ENCODE results near the gene ZRANB3.
"Not testable (repeated sequence)": the region's sequence is repeated elsewhere in the genome, so short reads cannot be mapped to it uniquely, and the experiment has no call there.

Gene ZRANB3

DNA sequence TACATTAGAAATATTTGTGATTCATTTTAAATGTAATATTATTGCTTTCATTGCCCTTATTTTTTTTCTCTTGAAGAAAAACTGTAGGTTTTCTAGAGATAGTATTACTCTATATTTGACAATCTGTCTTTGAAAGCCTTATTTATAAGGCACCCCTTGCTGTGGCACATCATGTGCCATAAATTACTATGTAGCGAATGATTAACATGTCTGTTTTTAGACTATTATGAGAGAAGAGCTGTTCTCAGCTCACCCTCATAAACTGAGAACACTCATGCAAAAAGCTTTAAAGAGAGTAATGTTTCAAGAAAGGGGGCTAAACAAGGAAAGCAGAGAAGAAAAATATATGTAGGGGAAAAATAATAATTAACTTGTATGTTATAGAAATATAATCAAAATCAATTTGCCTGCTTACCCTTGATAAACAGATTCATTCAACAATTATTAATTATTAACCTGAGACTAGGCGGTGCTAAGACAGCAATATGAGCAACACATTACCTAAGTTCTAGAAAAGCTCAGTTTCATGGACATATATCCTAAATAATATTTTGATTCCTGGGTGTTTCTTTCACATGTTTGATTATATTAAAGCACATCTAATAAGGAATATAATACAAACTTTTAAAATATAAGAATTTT, 409.9 kb downstream of the ZRANB3 start:
- no peak for DNase-seq

GRCh38 chr2:135119582-135119981, 411.4 kb downstream of the ZRANB3 start:
- DNase-seq = no peak

DNA sequence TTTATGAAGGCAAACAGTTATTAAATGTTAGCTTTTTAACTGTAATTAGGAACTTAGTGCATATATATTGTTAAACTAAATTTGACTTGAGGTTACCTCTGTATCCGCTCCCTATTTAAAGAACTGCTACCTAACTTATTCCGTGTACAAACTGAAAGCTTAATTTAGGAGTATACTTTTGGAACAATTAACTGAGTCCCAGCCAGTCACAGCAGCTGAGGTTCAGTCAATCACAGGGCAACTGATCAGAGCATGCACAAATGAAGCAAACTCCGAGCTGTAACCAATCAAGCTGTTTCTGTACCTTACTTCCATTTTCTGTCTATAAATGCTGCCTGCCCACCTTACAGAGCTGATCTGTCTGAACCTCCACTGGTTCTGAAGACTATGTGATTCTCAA, 417.7 kb downstream of the ZRANB3 start:
- no peak for DNase-seq

- not testable (repeated sequence) for DNase-seq
These were observed 425.3 kb downstream of the ZRANB3 start for GRCh38 chr2:135105513-135106316.

DNA sequence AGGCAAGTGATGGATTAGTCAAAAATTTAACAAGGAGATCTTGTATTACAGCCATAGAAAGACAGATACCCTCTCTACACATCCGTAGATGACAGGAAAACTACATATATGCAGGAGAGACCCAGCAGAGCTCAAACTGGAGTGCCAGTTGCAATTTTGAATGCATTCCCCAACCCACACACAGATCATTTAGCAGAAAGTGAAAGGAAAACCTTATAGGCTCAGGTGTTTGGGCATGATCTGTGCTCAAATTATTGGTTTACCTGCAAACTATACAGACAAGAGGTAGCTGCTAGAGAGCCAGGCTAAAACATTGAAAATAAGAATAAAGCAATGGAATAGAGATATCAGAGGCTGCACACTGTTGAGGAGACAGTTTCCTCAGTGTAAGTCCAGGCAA, 427.2 kb downstream of the ZRANB3 start:
- DNase-seq = no peak

GRCh38 chr2:135099802-135100483, 431.1 kb downstream of the ZRANB3 start:
- no peak for DNase-seq

DNA sequence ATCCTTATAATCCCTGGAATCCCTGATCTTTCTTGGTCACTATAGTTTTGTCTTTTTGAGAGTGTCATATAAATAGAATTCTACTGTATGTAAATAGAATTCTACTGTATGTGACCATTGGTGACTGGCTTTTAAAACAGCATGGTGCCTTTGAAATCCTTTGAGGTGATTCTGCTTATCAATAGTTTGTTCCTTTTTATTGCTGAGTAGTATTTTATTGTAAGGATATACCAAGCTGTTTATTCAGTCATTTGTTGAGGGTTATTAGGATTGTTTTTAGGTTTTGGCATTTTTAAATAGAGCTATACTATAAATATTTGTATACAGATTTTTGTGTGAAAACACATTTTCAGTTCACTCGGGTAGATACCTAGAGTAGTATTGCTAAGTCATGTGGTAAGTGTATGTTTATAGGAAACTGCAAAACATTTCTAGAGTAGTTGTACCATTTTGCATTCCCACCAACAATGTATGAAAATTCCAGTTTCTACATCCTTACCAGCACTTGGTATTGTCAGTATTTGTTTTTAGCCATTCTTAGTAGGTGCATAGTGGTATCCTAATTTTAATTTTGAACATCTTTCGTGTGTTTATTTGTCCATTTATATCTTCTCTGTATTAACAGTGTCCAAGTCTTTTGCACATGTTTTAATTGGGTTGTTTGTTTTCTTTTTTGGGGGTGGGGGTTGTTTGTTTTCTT, 433.3 kb downstream of the ZRANB3 start:
- no peak for DNase-seq

DNA sequence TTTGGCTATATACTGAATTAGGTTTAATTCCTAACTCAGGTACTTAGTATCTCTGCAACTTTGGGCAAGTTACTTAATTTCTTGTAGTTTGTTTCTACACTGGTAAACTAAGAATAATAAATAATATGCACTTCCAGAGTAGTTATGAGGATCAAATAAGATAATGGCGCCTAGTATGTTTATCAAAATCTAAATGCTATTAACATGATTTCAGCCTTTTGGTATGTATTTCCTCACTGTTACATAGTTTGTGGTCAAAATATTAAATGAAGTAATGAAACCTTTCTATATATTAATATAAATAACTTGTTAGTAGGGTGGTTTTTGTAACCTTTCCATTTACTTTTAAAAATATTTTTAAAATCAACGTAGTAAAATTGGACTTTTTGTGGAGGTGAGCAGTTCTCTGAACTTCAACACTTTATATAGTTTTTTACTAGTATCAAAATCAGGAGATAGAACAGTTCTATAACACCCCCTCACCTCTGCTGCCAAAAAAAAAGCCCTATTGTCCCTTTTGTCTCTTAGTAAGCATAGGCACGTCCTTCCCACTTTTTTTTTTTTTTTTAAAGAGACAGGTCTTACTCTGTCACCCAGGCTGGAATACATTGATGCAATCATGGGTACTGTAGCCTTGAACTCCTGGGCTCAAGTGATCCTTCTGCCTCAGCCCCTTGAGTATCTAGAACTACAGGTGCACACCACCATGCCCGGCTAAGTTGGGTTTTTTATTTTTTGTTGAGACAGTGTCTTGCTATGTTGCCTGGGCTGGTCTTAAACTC, 434.2 kb downstream of the ZRANB3 start:
- DNase-seq = no peak

DNA sequence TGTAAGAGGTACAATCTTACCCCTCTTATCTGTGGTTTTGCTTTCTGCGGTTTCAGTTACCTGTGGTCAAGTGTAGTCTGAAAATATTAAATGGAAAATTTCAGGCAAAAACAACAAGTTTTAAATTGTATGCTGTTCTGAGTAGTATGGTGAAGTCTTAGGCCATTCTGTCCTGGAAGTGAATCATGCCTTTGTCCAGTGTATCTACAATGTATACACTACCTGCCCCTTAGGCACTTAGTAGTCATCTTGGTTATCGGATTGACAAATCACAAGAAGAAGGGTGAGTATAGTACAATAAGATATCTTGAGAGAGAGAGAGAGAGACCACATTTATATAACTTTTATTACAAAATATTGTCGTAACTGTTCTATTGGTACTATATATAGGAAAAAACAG, 435.4 kb downstream of the ZRANB3 start:
- no peak for DNase-seq

DNA sequence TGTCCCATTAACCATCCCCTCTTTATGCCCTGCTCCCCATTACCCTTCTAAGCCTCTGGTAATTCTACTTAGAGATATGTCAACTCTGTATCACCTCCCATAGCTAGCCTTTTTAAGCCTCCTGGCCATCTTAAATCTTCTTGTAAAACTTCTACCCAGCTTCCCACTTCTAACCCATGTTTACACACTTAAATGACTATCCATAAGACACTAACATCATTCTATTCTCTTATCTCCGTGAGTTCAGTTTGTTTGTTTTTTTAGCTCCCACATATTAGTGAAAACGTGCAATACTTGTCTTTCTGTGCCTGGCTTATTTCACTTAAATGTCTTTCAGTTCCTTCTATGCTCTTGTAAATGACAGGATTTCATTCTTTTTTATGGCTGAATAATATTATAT, 436.5 kb downstream of the ZRANB3 start:
- DNase-seq = no peak

DNA sequence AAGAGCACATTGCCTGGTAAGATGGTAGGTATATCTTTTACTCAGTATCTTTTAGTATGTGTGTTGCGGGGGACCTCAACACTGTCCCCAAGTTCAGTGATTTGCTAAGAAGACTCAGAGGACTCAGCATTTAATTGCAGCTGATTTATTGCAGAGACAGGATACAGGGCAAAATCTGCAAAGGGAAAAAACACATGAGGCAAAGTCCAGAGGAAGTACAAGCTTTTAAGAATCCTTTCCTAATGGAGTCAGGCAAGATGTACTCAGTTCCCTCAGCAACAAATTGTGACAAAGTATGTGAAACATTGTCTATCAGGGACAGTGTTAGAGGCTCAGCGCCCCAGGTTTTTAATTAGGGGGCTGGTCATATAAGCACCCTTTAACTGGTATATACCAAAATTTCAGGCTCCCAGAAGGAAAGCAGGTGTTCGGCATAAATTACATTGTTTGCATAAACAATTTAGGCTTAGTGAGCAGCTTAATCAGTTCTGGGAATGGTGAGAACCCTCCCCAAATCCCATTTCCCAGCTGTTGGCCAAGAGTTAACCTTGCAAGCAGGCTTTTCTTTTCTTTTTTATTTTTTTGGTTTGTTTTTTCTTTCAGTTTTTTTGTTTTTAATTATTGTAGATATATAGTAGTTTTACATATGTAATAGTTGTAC, 437.2 kb downstream of the ZRANB3 start:
- DNase-seq = no peak

- DNase-seq = no peak
These were observed 437.8 kb downstream of the ZRANB3 start for GRCh38 chr2:135093193-135093592.

DNA sequence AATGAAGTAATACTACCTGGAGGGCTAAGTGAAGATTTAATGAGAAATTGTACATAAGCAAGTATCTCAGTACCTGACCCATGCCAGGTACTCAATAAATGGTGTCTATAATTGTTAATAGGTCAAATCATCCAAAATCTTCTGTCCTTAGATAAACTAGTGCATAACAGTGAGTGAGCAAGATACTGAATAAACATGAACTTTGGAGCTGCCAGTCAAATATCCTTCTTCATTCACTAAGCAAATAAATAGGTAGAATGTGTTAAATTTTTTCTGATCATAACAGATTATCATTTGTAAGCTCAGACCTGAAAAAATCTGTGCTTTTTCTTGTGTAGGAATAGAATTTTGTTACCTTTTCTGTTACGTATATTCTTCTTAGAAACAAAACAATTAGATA, 439.3 kb downstream of the ZRANB3 start:
- no peak for DNase-seq

DNA sequence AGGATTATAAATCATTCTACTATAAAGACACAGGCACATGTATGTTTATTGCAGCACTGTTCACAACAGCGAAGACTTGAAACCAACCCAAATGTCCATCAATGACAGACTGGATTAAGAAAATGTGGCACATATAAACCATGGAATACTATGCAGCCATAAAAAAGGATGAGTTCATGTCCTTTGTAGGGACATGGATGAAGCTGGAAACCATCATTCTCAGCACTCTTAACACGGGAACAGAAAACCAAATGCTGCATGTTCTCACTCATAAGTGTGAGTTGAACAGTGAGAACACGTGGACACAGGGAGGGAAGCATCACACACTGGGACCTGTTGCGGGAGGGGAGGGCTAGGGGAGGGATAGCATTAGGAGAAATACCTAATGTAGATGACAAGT, 441.4 kb downstream of the ZRANB3 start:
- not testable (repeated sequence) for DNase-seq

Data from CD4-positive, alpha-beta T cell treated with Interleukin-12 subunit alpha and Interleukin-12 subunit beta, for 1 hour (primary cell).